MM.1S (cell line): Measurements from ENCODE around the gene CCDC192.

Experiments
- DNase-seq: peaks from one replicate; pipeline ENCODE4 v3.0.0-alpha.2; 2015
- H2AFZ ChIP-seq: fragments of 300-600 bp; sonication (generic); 2 replicates; pipeline ENCODE4 v1.6.0; 2016; ENCODE audit warnings: antibody characterized with exemption, low read length
- H3F3A ChIP-seq: fragments of 300-600 bp; sonication (generic); 2 replicates; pipeline ENCODE4 v1.6.1; 2016; ENCODE audit warnings: mild to moderate bottlenecking, antibody characterized with exemption, low read length, moderate library complexity, mixed read lengths; ENCODE audit not compliant: insufficient read depth
- H3K27ac ChIP-seq: fragments of 300-600 bp; sonication (generic); 2 replicates; pipeline ENCODE4 v1.5.1; 2016; ENCODE audit warnings: mild to moderate bottlenecking, low read length
- H3K27me3 ChIP-seq: fragments of 300-600 bp; sonication (generic); replicated peaks from 2 replicates; pipeline ENCODE4 v1.6.0; 2016; ENCODE audit warnings: low read length; ENCODE audit not compliant: insufficient read depth
- H3K36me3 ChIP-seq: fragments of 300-600 bp; sonication (generic); replicated peaks from 2 replicates; pipeline ENCODE4 v1.6.1; 2016; ENCODE audit warnings: mild to moderate bottlenecking, low read length, mixed read lengths; ENCODE audit not compliant: insufficient read depth
- H3K4me1 ChIP-seq: fragments of 300-600 bp; sonication (generic); 2 replicates; pipeline ENCODE4 v1.6.1; 2016; ENCODE audit warnings: low read length, mixed read lengths
- H3K4me2 ChIP-seq: fragments of 300-600 bp; sonication (generic); 2 replicates; pipeline ENCODE4 v1.6.0; 2016; ENCODE audit warnings: low read depth, low read length
- H3K4me3 ChIP-seq: fragments of 300-600 bp; sonication (generic); 2 replicates; pipeline ENCODE4 v1.5.1; 2016; ENCODE audit warnings: low read length, mixed read lengths
- H3K79me2 ChIP-seq: fragments of 300-600 bp; sonication (generic); 2 replicates; pipeline ENCODE4 v1.6.1; 2016; ENCODE audit warnings: mixed run types, low read length, mixed read lengths
- H3K9ac ChIP-seq: fragments of 300-600 bp; sonication (generic); 2 replicates; pipeline ENCODE4 v1.6.1; 2016; ENCODE audit warnings: low read length, mixed read lengths
- H3K9me2 ChIP-seq: fragments of 300-600 bp; sonication (generic); replicated peaks from 2 replicates; pipeline ENCODE4 v1.6.1; 2016; ENCODE audit warnings: mild to moderate bottlenecking, low read length, mixed read lengths; ENCODE audit not compliant: insufficient read depth
- H3K9me3 ChIP-seq: fragments of 300-600 bp; sonication (generic); replicated peaks from 2 replicates; pipeline ENCODE4 v1.6.1; 2016; ENCODE audit warnings: mild to moderate bottlenecking, low read length, mixed read lengths; ENCODE audit not compliant: insufficient read depth
- H4K20me1 ChIP-seq: fragments of 300-600 bp; sonication (generic); 2 replicates; pipeline ENCODE4 v1.6.1; 2016; ENCODE audit warnings: mild to moderate bottlenecking, low read length, moderate library complexity, mixed read lengths; ENCODE audit not compliant: insufficient read depth
- CTCF ChIP-seq: fragments of 300-600 bp; sonication (generic); IDR thresholded peaks from 2 replicates; pipeline ENCODE4 v1.5.1; 2016; ENCODE audit warnings: antibody characterized with exemption, low read length, mixed read lengths
- EZH2 ChIP-seq: fragments of 300-600 bp; sonication (generic); optimal IDR thresholded peaks from 2 replicates; pipeline ENCODE3; 2017; ENCODE audit warnings: low read depth, mild to moderate bottlenecking, antibody characterized with exemption, low read length, mixed read lengths
- EZH2phosphoT487 ChIP-seq: fragments of 300-600 bp; sonication (generic); IDR thresholded peaks from 2 replicates; pipeline ENCODE4 v1.6.1; 2018; ENCODE audit warnings: antibody characterized with exemption, low read length

Gene CCDC192

GRCh38 chr5:127975961-127976360, 272.8 kb downstream of the CCDC192 start:
- Histone ChIP-seq H4K20me1 (no peaks in the 10 kb centered on the region), H3K9me3 (no peaks in the 10 kb centered on the region), H3K36me3 (no peaks in the 10 kb centered on the region), H3K79me2 (no peaks in the 10 kb centered on the region), H3K27me3 (no peaks in the 10 kb centered on the region), H3K4me1 (no peaks in the 10 kb centered on the region), H3K9me2 (no peaks in the 10 kb centered on the region), H3K9ac (no peak overlapping the region), H3K27ac (no peak overlapping the region), H3F3A (no peaks in the 10 kb centered on the region), H2AFZ (no peak overlapping the region), H3K4me3 (no peak overlapping the region), H3K4me2 (no peak overlapping the region)
- TF ChIP-seq CTCF: no peak; the same call in 1 of the 2 replicates
- no peak for TF ChIP-seq EZH2phosphoT487
- TF ChIP-seq EZH2: no peak
- no peak for DNase-seq

GRCh38 chr5:127976525-127976924, 273.3 kb downstream of the CCDC192 start:
- no peak overlapping the region for H3K9ac ChIP-seq
- H3F3A ChIP-seq: no peaks in the 10 kb centered on the region
- no peak overlapping the region for H2AFZ ChIP-seq
- no peaks in the 10 kb centered on the region for H4K20me1 ChIP-seq
- H3K9me3 ChIP-seq: no peaks in the 10 kb centered on the region
- H3K27me3 ChIP-seq: no peaks in the 10 kb centered on the region
- no peaks in the 10 kb centered on the region for H3K79me2 ChIP-seq
- no peak overlapping the region for H3K4me2 ChIP-seq
- H3K27ac ChIP-seq: no peak overlapping the region
- TF ChIP-seq EZH2phosphoT487: no peak
- no peak for TF ChIP-seq EZH2
- no peak for TF ChIP-seq CTCF
- H3K36me3 ChIP-seq: no peaks in the 10 kb centered on the region
- H3K4me1 ChIP-seq: 0 out of 2 replicates have a peak, but pooled peaks cover 4% of the 10 kb centered on the region
- no peak for DNase-seq
- H3K4me3 ChIP-seq: no peak overlapping the region
- H3K9me2 ChIP-seq: no peaks in the 10 kb centered on the region

DNA sequence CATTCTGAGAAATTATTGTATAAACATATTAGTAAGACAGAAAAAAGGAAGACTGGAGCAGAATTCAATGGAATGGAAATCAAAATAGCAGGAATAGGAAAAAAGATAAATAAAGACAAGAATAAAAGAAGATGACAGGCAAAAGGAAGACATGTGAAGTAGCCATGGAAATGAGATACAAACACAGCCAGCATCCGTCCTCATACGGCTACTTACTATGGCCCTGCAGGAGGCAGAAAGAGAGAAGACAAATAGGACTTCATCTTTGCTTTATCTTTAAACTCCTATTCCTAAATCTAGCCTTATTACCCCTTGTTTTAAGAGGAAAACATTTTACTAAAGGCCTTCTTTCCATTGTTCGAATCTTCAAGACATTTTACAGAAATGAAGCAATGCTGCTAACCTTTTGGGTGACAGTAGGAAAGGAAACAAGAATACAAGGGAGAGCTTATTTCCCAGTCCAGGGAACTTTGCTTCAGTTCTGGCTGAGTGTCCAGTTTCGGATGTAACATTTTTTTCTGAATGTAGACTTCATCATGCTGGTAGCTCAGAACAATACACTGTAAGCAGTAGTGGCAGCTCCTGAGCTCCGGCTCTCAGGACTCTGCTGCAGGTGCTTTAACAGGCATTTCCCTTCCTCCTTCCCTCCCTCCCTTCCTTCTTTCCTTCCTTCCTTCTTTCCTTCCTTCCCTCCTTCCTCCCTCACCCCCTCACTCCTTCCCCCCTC, 274.0 kb downstream of the CCDC192 start:
- Histone ChIP-seq H3K27ac (no peak overlapping the region), H2AFZ (no peak overlapping the region)

More for the DNA sequence above, 274.0 kb downstream of the CCDC192 start:
- H3K27me3 ChIP-seq: no peaks in the 10 kb centered on the region
- H3K4me1 ChIP-seq: 0 out of 2 replicates have a peak, but pooled peaks cover 4% of the 10 kb centered on the region
- no peak overlapping the region for H3K9ac ChIP-seq
- H3K9me2 ChIP-seq: no peaks in the 10 kb centered on the region
- H3K79me2 ChIP-seq: no peaks in the 10 kb centered on the region
- H3K4me3 ChIP-seq: no peak overlapping the region
- TF ChIP-seq EZH2 (no peak), CTCF (no peak), EZH2phosphoT487 (no peak)
- no peaks in the 10 kb centered on the region for H4K20me1 ChIP-seq
- DNase-seq: no peak
- no peaks in the 10 kb centered on the region for H3K36me3 ChIP-seq
- no peak overlapping the region for H3K4me2 ChIP-seq
- no peaks in the 10 kb centered on the region for H3K9me3 ChIP-seq
- H3F3A ChIP-seq: no peaks in the 10 kb centered on the region
